Esophagus squamous epithelium (tissue), 5 donors: ENCODE results near the gene SEMA4F. TPM values are rescaled to one million over a fixed set of nuclear protein-coding genes. Genes with fewer than 3 reads are reported as not detected.

Experiments
- DNase-seq: peaks from one replicate; lab custom pipeline; 2025; lab: John Stamatoyannopoulos, UW
- H3K27ac ChIP-seq, 4 donors: fragments of 200-600 bp; sonication (generic); one replicate each; pipeline ENCODE4 v1.5.1; 2016 to 2019; ENCODE audit warnings: mild to moderate bottlenecking in 1 of 4
- H3K27me3 ChIP-seq, 4 donors: fragments of 200-600 bp; sonication (generic); 1 replicate in 3 of 4; 2 replicates in 1 of 4; pipeline versions ENCODE4 v1.5.1 to v1.6.0; 2017 to 2021; ENCODE audit warnings: antibody characterized with exemption in 1 of 4
- H3K36me3 ChIP-seq, 3 donors: fragments of 200-600 bp; sonication (generic); one replicate each; pipeline ENCODE4 v1.5.1; 2016 to 2019
- H3K4me1 ChIP-seq, 3 donors: fragments of 200-600 bp; sonication (generic); one replicate each; pipeline ENCODE4 v1.5.1; 2017 to 2019
- H3K4me3 ChIP-seq, 4 donors: fragments of 200-600 bp; sonication (generic); 1 replicate in 3 of 4; 2 replicates in 1 of 4; pipeline ENCODE4 v1.5.1; 2016 to 2019; ENCODE audit warnings: mild to moderate bottlenecking in 2 of 4, moderate library complexity in 1 of 4
- H3K9me3 ChIP-seq, 3 donors: fragments of 200-600 bp; sonication (generic); one replicate each; pipeline ENCODE4 v1.5.1; 2016 to 2019
- CTCF ChIP-seq, 6 experiments: fragments of 450-650 bp in 4 of 6; fragments of 200-600 bp in 2 of 6; sonication (generic) in 2 of 6; IDR thresholded peaks; one replicate each; pipeline ENCODE4 v1.5.1; 2016 to 2019; ENCODE audit warnings: antibody characterized with exemption in 6 of 6, mild to moderate bottlenecking in 4 of 6, moderate library complexity in 4 of 6
- POLR2A ChIP-seq, 4 donors: fragments of 450-650 bp; IDR thresholded peaks; one replicate each; pipeline ENCODE4 v1.6.1; 2017; ENCODE audit warnings: antibody characterized with exemption in 4 of 4, mild to moderate bottlenecking in 4 of 4, moderate library complexity in 3 of 4
- WGBS, 2 donors: methylation state at CpG; one replicate each; pipeline ENCODE4 v1.1.5; 2018; 5-methylcytosine and 5-hydroxymethylcytosine counted together
- intact Hi-C: fragments of 100-400 bp; cut with DNase I; formaldehyde crosslinking; loops from one replicate; pipeline ENCODE4 v1.15.0; 2022
- total RNA-seq, 4 donors: library from RNA; depleted of rRNA; stranded (reverse); fragments of >200 nt; gene quantifications; one replicate each; pipeline ENCODE4 v1.1.0, GENCODE V29; 2016
- donor health status: DM: yes; HTN: yes; CAD: no.

SEMA4F gene
- total RNA-seq, 4 donors from 2014 or later, result 0.42 to 6.1 (median 1.7) TPM

GRCh38 chr2:74659462-74659861, 5.4 kb downstream of the SEMA4F start:
- Histone ChIP-seq H3K4me1 (peaks cover 4 to 10% (median 8%) of the 10 kb centered on the region in 3 donors), H3K9me3 (no peaks in the 10 kb centered on the region), H3K4me3 (no peak overlapping the region), H3K27ac (no peak overlapping the region), H3K36me3 (peaks cover 0 to 3% (median 0%) of the 10 kb centered on the region in 3 donors), H3K27me3 (peaks cover 0 to 9% (median 0%) of the 10 kb centered on the region in 4 donors)
- intact Hi-C loops, result no loop called here
- 49 to 61% methylated on average over 2 of the region's 2 CpGs for whole genome bisulfite sequencing, 2 donors
- TF ChIP-seq POLR2A (IDR thresholded peaks at IDR 0.05), result no peak
- no peak for TF ChIP-seq CTCF (IDR thresholded peaks at IDR 0.05)
- DNase-seq, result no peak

GRCh38 chr2:74668087-74668486, 14.0 kb downstream of the SEMA4F start:
- no peak overlapping the region for H3K4me3 ChIP-seq
- TF ChIP-seq POLR2A (IDR thresholded peaks at IDR 0.05), result no peak
- TF ChIP-seq CTCF (IDR thresholded peaks at IDR 0.05), result no peak
- WGBS, 2 donors, result 88 to 100% methylated on average over 1 of the region's 1 CpG

GRCh38 chr2:74670263-74670662, 16.2 kb downstream of the SEMA4F start:
- no peaks in the 10 kb centered on the region for H3K27me3 ChIP-seq
- no peak overlapping the region for H3K4me3 ChIP-seq
- no peaks in the 10 kb centered on the region for H3K9me3 ChIP-seq
- intact Hi-C loops, result no loop called here
- H3K27ac ChIP-seq, result no peak overlapping the region
- H3K36me3 ChIP-seq, result peaks cover 0 to 12% (median 0%) of the 10 kb centered on the region in 3 donors
- no peaks in the 10 kb centered on the region for H3K4me1 ChIP-seq
- 86 to 87% methylated on average over 6 to 7 of the region's 7 CpGs for WGBS, 2 donors
- TF ChIP-seq CTCF (IDR thresholded peaks at IDR 0.05) (no peak), POLR2A (IDR thresholded peaks at IDR 0.05) (no peak)
- no peak for DNase-seq

More at GRCh38 chr2:74668087-74668486, 14.0 kb downstream of the SEMA4F start:
- Histone ChIP-seq H3K9me3 (no peaks in the 10 kb centered on the region), H3K4me1 (no peaks in the 10 kb centered on the region), H3K27me3 (no peaks in the 10 kb centered on the region), H3K36me3 (peaks cover 0 to 3% (median 0%) of the 10 kb centered on the region in 3 donors), H3K27ac (no peak overlapping the region)
- intact Hi-C loops, result no loop called here
- DNase-seq, result no peak

DNA sequence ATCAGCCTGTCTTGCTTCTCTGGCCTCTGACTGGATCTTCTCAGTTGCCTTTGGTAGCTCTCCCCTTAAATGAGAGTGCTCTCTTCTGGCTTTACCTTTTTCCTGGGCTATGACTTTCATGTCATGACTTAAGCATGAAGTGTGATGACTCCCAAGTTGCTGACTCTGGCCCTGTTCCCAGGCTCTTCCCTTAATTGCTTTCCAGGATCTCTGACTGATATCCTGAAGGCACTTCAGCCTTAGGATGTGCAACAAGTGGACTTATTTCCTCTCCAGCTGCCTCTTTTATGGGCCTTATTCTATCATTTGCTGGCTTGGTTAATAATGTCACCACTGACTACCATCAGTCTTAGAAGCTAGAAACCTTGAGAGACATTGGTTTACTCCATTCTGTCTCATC, 17.4 kb downstream of the SEMA4F start:
- Histone ChIP-seq H3K4me3 (no peak overlapping the region), H3K27ac (no peak overlapping the region), H3K4me1 (no peaks in the 10 kb centered on the region), H3K27me3 (no peaks in the 10 kb centered on the region), H3K9me3 (no peaks in the 10 kb centered on the region), H3K36me3 (peaks cover 0 to 24% (median 0%) of the 10 kb centered on the region in 3 donors)
- DNase-seq, result no peak
- TF ChIP-seq CTCF (IDR thresholded peaks at IDR 0.05), result no peak
- TF ChIP-seq POLR2A (IDR thresholded peaks at IDR 0.05), result no peak
- intact Hi-C loops, result no loop called here

- WGBS, 2 donors, result 80 to 97% methylated on average over 4 to 5 of the region's 7 CpGs
- TF ChIP-seq CTCF (IDR thresholded peaks at IDR 0.05), result no peak
- no peak for TF ChIP-seq POLR2A (IDR thresholded peaks at IDR 0.05)
Measured at GRCh38 chr2:74673826-74674528, 19.9 kb downstream of the SEMA4F start.

More at GRCh38 chr2:74673826-74674528, 19.9 kb downstream of the SEMA4F start:
- Histone ChIP-seq H3K9me3 (no peaks in the 10 kb centered on the region), H3K27me3 (no peaks in the 10 kb centered on the region), H3K4me1 (no peaks in the 10 kb centered on the region), H3K36me3 (peaks cover 0 to 42% (median 0%) of the 10 kb centered on the region in 3 donors), H3K4me3 (no peak overlapping the region), H3K27ac (no peak overlapping the region)
- intact Hi-C loops, result no loop called here
- no peak for DNase-seq
